DOHH2 (cell line): ENCODE results near the gene PIGO.
A peak's percentile ranks its signal among the peaks of the same experiment; 100 is the strongest.

Experiments
- H3F3A ChIP-seq: fragments of 200-600 bp; sonication (generic), shearing (Covaris generic); 2 replicates; pipeline ENCODE4 v1.6.0; 2016; ENCODE audit warnings: antibody characterized with exemption, mild to moderate bottlenecking; ENCODE audit not compliant: control insufficient read depth, insufficient read depth
- H3K27ac ChIP-seq: fragments of 200-600 bp; sonication (generic); 2 replicates; pipeline ENCODE4 v1.5.1; 2014; ENCODE audit warnings: low read depth, mild to moderate bottlenecking, low read length, moderate library complexity
- H3K27me3 ChIP-seq: fragments of 200-600 bp; sonication (generic); 2 replicates; pipeline ENCODE4 v1.6.1; 2014; ENCODE audit warnings: mild to moderate bottlenecking, low read length, mixed read lengths; ENCODE audit not compliant: control insufficient read depth
- H3K36me3 ChIP-seq: fragments of 200-600 bp; sonication (generic); 2 replicates; pipeline ENCODE4 v1.6.1; 2014; ENCODE audit warnings: mild to moderate bottlenecking, low read length, moderate library complexity, mixed read lengths; ENCODE audit not compliant: control insufficient read depth
- H3K4me1 ChIP-seq: fragments of 200-600 bp; sonication (generic); 2 replicates; pipeline ENCODE4 v1.6.1; 2014; ENCODE audit warnings: mild to moderate bottlenecking, low read length, mixed read lengths; ENCODE audit not compliant: control insufficient read depth
- H3K4me2 ChIP-seq: fragments of 200-600 bp; sonication (generic); 2 replicates; pipeline ENCODE4 v1.6.0; 2014; ENCODE audit warnings: mild to moderate bottlenecking, low read length, moderate library complexity
- H3K4me3 ChIP-seq: fragments of 200-600 bp; sonication (generic); 2 replicates; pipeline ENCODE4 v1.5.1; 2014; ENCODE audit warnings: mild to moderate bottlenecking, low read length, mixed read lengths
- H3K79me2 ChIP-seq: fragments of 200-600 bp; sonication (generic); 2 replicates; pipeline ENCODE4 v1.6.1; 2014; ENCODE audit warnings: mild to moderate bottlenecking, low read length, mixed read lengths; ENCODE audit not compliant: control insufficient read depth
- H3K9me2 ChIP-seq: fragments of 200-600 bp; sonication (generic); replicated peaks from 2 replicates; pipeline ENCODE4 v1.6.1; 2014; ENCODE audit warnings: mild to moderate bottlenecking, low read length, mixed read lengths; ENCODE audit not compliant: control insufficient read depth
- H3K9me3 ChIP-seq: fragments of 200-600 bp; sonication (generic); 2 replicates; pipeline ENCODE4 v1.6.1; 2014; ENCODE audit warnings: antibody characterized with exemption, low read length, mixed read lengths; ENCODE audit not compliant: control insufficient read depth, insufficient read depth
- H4K20me1 ChIP-seq: fragments of 200-600 bp; sonication (generic); 2 replicates; pipeline ENCODE4 v1.6.0; 2014; ENCODE audit warnings: low read depth, mild to moderate bottlenecking, antibody characterized with exemption, low read length, moderate library complexity; ENCODE audit not compliant: control insufficient read depth, insufficient read depth
- EZH2phosphoT487 ChIP-seq: fragments of 200-600 bp; sonication (generic); IDR thresholded peaks from 2 replicates; pipeline ENCODE4 v1.6.1; 2017; ENCODE audit warnings: borderline replicate concordance, mild to moderate bottlenecking, antibody characterized with exemption, low read length, moderate library complexity, mixed read lengths
- TF ChIP-seq, protein P1 (sequence below): fragments of 200-600 bp; sonication (generic); IDR thresholded peaks from one replicate; pipeline ENCODE4 v1.5.1; 2014; ENCODE audit warnings: antibody characterized with exemption, mild to moderate bottlenecking, low read depth, low read length; ENCODE audit not compliant: poor library complexity, severe bottlenecking

Gene PIGO

DNA sequence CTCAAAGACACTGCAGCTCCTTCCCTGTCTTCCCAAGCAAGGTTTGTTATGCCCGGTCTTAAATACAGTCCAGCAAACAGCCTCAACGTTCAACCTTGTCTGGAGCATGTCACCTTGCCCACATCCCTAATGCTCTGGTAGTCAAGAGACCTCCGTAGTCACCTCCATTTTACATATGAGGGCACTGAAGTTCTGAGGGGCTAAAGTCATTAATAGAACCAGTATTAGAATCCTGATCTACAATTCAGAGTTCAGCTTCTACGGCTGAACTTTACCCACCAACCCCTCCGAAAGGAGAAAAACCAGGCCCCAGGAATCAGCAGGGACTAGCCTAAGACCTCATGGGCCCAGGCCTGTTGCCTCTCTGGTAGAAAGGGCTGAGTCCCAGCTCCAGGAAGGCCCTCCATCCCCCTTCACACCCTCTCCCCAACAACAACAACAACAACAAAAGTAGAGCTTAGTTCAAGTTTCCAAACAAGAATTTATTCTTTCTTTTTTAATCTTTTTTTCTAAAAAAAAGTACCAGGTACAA is 7.3 kb upstream of the PIGO start:
- no peaks in the 10 kb centered on the region for H4K20me1 ChIP-seq
- peak overlapping the region; percentile 99 for H3K4me3 ChIP-seq
- H3K9me3 ChIP-seq: no peaks in the 10 kb centered on the region
- peaks cover 18% of the 10 kb centered on the region for H3K4me1 ChIP-seq
- no peaks in the 10 kb centered on the region; the same call in 1 of the 2 replicates for H3F3A ChIP-seq
- H3K27ac ChIP-seq: no peak overlapping the region
- H3K79me2 ChIP-seq: peaks cover 26% of the 10 kb centered on the region
- no peaks in the 10 kb centered on the region for H3K9me2 ChIP-seq
- H3K36me3 ChIP-seq: peaks cover 37% of the 10 kb centered on the region
- no peaks in the 10 kb centered on the region for H3K27me3 ChIP-seq
- peak overlapping the region; percentile 93 for H3K4me2 ChIP-seq
- TF ChIP-seq EZH2phosphoT487: no peak
- TF ChIP-seq, protein P1, sequence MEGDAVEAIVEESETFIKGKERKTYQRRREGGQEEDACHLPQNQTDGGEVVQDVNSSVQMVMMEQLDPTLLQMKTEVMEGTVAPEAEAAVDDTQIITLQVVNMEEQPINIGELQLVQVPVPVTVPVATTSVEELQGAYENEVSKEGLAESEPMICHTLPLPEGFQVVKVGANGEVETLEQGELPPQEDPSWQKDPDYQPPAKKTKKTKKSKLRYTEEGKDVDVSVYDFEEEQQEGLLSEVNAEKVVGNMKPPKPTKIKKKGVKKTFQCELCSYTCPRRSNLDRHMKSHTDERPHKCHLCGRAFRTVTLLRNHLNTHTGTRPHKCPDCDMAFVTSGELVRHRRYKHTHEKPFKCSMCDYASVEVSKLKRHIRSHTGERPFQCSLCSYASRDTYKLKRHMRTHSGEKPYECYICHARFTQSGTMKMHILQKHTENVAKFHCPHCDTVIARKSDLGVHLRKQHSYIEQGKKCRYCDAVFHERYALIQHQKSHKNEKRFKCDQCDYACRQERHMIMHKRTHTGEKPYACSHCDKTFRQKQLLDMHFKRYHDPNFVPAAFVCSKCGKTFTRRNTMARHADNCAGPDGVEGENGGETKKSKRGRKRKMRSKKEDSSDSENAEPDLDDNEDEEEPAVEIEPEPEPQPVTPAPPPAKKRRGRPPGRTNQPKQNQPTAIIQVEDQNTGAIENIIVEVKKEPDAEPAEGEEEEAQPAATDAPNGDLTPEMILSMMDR: no peak

DNA sequence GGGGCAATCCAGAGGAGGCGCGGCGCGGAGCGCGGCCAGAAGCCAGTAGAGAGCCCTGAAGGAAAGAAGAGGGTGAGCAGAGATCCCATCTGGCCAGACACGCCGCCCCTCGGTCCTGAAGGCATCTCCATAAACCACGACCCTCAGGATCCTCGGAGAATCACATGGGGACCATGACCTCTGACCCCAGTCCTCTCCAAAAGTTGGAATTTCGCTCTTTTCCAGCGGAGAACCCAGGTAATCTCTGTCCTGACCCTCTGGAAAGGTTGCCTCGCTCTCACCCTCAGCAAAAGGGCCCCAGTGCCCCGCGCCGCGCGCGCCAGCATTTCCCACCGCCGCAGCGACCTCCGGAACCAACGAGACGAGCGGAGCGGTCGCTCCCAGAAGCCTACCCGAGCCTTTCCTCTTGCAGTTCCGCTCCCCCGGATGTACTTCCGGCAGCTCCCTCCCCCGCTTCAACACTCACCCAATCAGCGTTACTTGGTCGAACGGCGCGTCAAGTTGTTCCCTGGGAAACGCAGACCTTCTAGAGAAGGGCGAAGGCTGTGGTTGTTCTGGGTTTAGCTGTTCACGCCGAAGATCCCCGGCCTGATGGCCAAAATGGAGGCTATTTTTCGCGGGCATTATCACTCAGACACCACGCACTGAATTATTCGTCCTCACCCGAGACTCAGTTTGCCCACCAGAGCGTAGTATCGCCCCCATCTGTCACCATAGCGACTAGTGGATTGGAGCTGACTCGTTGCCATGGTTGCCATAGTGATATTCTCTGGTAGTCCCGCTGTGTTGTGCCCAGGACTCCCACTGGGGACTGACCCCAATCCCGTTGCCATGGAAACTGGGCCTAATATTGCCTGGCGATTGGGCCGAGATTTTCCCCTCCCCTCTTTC is 6.6 kb upstream of the PIGO start, which contains the start of gene STOML2:
Gene STOML2, minus strand, starts transcription at position 363 of the 891 bp plus-strand sequence. Its CDS starts 37 bp downstream, at position 326.
- no peaks in the 10 kb centered on the region for H4K20me1 ChIP-seq
- H3K4me3 ChIP-seq: peak within 1 kb of the TSS; percentile 99
- no peaks in the 10 kb centered on the region for H3K9me2 ChIP-seq
- H3K4me2 ChIP-seq: peak within 1 kb of the TSS; percentile 93
- peaks cover 26% of the 10 kb centered on the region for H3K79me2 ChIP-seq
- TF ChIP-seq, protein P1: no peak
- TF ChIP-seq EZH2phosphoT487: no peak
- H3F3A ChIP-seq: no peaks in the 10 kb centered on the region; the same call in 1 of the 2 replicates
- peaks cover 37% of the 10 kb centered on the region for H3K36me3 ChIP-seq
- H3K27me3 ChIP-seq: no peaks in the 10 kb centered on the region
- H3K27ac ChIP-seq: peak within 1 kb of the TSS; percentile 42
- no peaks in the 10 kb centered on the region for H3K9me3 ChIP-seq
- H3K4me1 ChIP-seq: peaks cover 18% of the 10 kb centered on the region

DNA sequence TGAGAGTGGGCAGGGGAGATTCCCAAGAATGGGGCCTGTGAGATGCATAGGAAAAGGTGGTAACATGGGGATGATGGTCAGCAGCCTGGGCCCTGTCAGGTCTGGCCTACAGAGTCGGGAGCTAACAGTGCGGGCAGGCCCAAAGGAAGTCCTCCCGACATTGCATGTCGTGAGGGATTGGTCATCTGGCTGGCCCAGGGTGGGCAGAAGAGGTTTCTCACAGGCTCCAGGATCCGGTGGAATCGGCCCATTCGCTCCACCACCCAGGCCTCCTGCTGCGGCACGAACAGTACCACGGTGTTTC is 6.0 kb upstream of the PIGO start:
- no peaks in the 10 kb centered on the region; the same call in 1 of the 2 replicates for H3F3A ChIP-seq
- H3K79me2 ChIP-seq: peaks cover 26% of the 10 kb centered on the region
- H3K27ac ChIP-seq: peak overlapping the region; percentile 42
- H3K4me2 ChIP-seq: peak overlapping the region; percentile 93
- H3K9me3 ChIP-seq: no peaks in the 10 kb centered on the region
- TF ChIP-seq EZH2phosphoT487: no peak
- TF ChIP-seq, protein P1: no peak
- peaks cover 37% of the 10 kb centered on the region for H3K36me3 ChIP-seq
- H4K20me1 ChIP-seq: no peaks in the 10 kb centered on the region
- H3K27me3 ChIP-seq: no peaks in the 10 kb centered on the region
- peaks cover 18% of the 10 kb centered on the region for H3K4me1 ChIP-seq
- no peaks in the 10 kb centered on the region for H3K9me2 ChIP-seq
- H3K4me3 ChIP-seq: peak overlapping the region; percentile 99
